Thoracic aorta (tissue), 2 donors: ENCODE data around the gene ASTN2. TPM values are rescaled to one million over a fixed set of nuclear protein-coding genes. Genes with fewer than 3 reads are reported as not detected.

Experiments used
- ATAC-seq: fragments of 150-250 bp; one replicate; pipeline ENCODE4 v1.8.0; 2017; ENCODE audit warnings: low read depth; ENCODE audit not compliant: insufficient number of reproducible peaks, low FRiP score
- DNase-seq: peaks from one replicate; pipeline ENCODE4 v3.0.0-alpha.2; 2020; ENCODE audit warnings: low spot score
- H3K27ac ChIP-seq, 2 donors: fragments of 200-600 bp; sonication (generic); 1 replicate in 1 of 2; 2 replicates in 1 of 2; pipeline ENCODE4 v1.5.1; 2016; ENCODE audit warnings: mild to moderate bottlenecking in 2 of 2, moderate library complexity in 2 of 2
- H3K27me3 ChIP-seq: fragments of 200-600 bp; sonication (generic); replicated peaks from 2 replicates; pipeline ENCODE4 v1.6.0; 2016; ENCODE audit warnings: mild to moderate bottlenecking; ENCODE audit not compliant: insufficient read depth
- H3K36me3 ChIP-seq: fragments of 200-600 bp; sonication (generic); one replicate; pipeline ENCODE4 v1.5.1; 2016
- H3K4me1 ChIP-seq, 2 donors: fragments of 200-600 bp; sonication (generic); 1 replicate in 1 of 2; 2 replicates in 1 of 2; pipeline versions ENCODE4 v1.5.1 to v1.6.0; 2016; ENCODE audit warnings: low read depth in 2 of 2, mild to moderate bottlenecking in 1 of 2; ENCODE audit not compliant: control insufficient read depth in 1 of 2
- H3K4me3 ChIP-seq: fragments of 200-600 bp; sonication (generic); 2 replicates; pipeline ENCODE4 v1.5.1; 2016; ENCODE audit warnings: mild to moderate bottlenecking
- H3K9me3 ChIP-seq: fragments of 200-600 bp; sonication (generic); 2 replicates; pipeline ENCODE4 v1.5.1; 2016
- total RNA-seq, 2 donors: library from RNA; depleted of rRNA; stranded (reverse); fragments of >200 nt; gene quantifications; one replicate each; pipeline versions ENCODE4 v1.1.0 to v1.2.3, GENCODE V29; 2016
- TF ChIP-seq, protein P1 (sequence below): fragments of 200-600 bp; sonication (generic); IDR thresholded peaks from one replicate; pipeline ENCODE4 v1.5.1; 2019; ENCODE audit warnings: antibody characterized with exemption

ASTN2 gene
- total RNA-seq, 2 donors from 2014 or later, result 6.8 to 7.1 TPM

DNA sequence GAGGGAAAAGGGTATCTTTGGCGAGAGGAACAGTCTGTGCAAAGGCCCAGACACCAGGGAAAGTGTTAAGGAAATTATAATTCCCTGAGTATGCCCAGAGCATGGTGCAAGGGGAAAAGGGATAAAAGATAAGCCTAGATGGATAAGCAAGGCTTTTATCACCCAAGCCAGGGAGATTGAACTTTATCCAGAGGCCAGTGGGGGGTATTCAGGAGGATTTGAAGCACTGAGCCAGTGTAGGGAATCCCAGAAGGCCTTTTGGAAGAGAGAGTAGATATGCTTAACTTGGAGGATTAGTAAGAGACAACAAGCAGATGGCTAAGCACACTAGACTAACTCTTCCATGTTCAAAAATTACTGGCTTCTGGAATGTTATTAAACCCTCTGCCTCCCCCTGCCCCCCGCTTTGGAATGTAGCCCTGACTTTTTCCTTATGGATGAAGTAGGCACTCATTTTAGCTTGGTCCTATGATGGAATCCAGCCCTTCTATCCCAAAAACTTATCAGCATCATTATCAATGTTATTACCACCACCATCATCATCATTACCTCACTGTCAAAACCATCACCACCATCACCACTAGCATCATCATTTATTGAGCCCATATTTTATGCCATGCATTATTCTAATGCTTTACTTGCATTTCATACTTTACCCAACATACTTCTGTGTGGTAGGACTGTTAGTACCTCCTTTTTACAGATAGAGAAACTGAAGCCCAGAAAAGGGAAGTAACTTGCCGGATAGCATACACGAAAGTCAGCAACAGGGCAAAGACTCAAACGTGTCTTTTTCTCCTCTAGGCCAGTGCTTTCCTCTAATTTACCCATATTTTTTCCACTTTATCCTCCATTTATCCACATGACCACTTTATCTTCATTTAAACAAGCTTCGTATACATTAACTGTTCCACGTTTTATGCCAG, 1024.3 kb downstream of the ASTN2 start:
- Histone ChIP-seq H3K27ac (no peak overlapping the region), H3K4me3 (no peak overlapping the region), H3K27me3 (no peaks in the 10 kb centered on the region), H3K36me3 (peaks cover 15% of the 10 kb centered on the region), H3K9me3 (no peaks in the 10 kb centered on the region), H3K4me1 (no peaks in the 10 kb centered on the region)
- DNase-seq (no peak), ATAC-seq (no peak)
- TF ChIP-seq, protein P1, sequence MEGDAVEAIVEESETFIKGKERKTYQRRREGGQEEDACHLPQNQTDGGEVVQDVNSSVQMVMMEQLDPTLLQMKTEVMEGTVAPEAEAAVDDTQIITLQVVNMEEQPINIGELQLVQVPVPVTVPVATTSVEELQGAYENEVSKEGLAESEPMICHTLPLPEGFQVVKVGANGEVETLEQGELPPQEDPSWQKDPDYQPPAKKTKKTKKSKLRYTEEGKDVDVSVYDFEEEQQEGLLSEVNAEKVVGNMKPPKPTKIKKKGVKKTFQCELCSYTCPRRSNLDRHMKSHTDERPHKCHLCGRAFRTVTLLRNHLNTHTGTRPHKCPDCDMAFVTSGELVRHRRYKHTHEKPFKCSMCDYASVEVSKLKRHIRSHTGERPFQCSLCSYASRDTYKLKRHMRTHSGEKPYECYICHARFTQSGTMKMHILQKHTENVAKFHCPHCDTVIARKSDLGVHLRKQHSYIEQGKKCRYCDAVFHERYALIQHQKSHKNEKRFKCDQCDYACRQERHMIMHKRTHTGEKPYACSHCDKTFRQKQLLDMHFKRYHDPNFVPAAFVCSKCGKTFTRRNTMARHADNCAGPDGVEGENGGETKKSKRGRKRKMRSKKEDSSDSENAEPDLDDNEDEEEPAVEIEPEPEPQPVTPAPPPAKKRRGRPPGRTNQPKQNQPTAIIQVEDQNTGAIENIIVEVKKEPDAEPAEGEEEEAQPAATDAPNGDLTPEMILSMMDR, result no peak

DNA sequence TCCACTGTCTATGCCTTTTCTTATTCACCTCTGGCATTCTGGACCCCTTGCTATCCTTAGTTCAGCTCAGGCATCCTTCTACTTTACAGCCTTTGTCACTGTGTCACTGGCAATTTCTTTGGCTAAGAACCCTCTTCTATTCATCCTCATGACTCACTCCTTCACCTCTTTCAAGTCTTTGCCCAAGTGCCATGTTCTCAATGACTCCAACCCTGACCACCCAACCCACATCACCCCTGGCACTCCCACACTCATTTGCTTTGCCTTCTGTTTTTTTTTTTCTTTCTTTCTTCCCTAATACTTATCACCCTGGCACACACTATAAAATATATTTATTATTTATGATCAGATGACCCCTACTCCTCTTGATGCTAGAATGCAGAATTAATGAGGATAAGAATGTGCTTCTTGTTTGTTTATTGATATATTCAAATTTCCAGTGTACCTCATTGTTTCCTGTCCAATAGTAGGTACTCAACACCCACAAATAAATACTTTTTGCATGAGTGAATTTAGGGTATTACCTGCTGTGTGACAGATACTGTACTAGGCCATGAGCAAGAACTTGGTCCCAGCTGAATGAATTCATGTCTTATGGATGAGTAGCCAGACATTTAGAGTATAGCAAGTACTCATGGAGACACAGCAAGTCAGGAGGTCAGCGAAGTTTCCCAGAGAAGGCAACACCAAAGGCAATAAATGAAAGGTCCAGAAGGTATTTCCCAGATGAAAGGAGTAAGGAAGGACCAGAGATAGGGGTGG, 1025.1 kb downstream of the ASTN2 start:
- Histone ChIP-seq H3K4me3 (no peak overlapping the region), H3K36me3 (peaks cover 15% of the 10 kb centered on the region), H3K4me1 (no peaks in the 10 kb centered on the region), H3K27ac (no peak overlapping the region), H3K9me3 (no peaks in the 10 kb centered on the region), H3K27me3 (no peaks in the 10 kb centered on the region)
- TF ChIP-seq, protein P1, result no peak
- DNase-seq (no peak), ATAC-seq (no peak)

DNA sequence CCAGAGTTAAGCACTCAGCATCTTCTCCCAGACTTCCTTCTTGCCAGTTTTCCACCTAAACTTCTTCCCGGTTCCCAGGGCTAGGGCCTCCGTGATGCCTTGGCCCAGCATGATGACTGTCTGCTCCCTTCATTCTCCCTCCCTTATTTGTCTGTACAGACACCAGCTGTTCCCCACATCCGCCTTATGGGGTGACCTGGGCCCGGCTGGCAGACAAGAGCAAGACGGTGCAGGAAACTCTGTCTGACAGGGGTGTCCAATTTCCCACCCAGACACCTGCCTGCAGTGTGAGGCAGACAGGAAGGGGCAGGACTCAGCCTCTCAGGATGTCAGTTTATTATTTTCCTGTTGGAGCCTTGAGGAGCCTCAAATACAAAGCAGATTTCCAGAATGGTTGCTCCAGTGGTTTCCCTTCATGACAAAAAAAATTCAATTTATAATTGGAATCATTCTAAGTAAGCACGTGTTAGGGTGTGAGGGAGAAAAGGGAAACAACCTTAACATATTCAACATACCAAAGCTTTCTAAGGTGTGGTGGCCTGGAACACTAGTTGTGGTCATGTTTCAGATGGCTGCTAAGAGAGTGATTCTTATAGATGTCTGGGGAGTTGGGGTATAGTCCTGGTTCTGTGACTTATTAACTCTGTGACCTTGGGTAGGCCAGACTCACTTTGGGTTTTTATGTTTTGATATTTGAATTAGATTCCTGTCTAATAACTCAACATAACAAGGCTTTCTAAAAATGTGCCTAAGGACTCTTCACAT, 1026.7 kb downstream of the ASTN2 start:
- no peak for DNase-seq
- no peak overlapping the region for H3K27ac ChIP-seq
- no peak for ATAC-seq
- H3K4me1 ChIP-seq, result no peaks in the 10 kb centered on the region
- TF ChIP-seq, protein P1, result no peak
- no peaks in the 10 kb centered on the region for H3K27me3 ChIP-seq
- H3K36me3 ChIP-seq, result peaks cover 15% of the 10 kb centered on the region
- H3K9me3 ChIP-seq, result no peaks in the 10 kb centered on the region
- no peak overlapping the region for H3K4me3 ChIP-seq

DNA sequence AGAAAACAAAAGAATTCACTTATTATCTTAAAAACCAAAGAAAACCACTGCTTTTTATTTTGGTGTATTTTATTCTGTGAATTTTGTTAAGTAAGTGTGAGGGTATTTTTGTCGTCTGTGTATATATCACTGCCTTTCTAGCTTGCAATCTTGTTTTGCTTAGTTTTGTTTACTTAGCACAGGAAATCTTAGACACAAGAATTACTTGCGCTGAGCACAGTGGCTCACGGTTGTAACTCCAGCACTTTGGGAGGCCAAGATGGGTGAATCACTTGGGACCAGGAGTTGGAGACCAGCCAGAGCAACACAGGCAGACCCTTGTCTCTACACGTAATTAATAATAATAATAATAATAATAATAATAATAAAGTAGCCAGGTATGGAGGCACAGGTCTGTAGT, 1030.9 kb downstream of the ASTN2 start:
- H3K27me3 ChIP-seq, result no peaks in the 10 kb centered on the region
- ATAC-seq (no peak), DNase-seq (no peak)
- no peaks in the 10 kb centered on the region for H3K9me3 ChIP-seq
- no peaks in the 10 kb centered on the region for H3K4me1 ChIP-seq
- H3K36me3 ChIP-seq, result peaks cover 3% of the 10 kb centered on the region
- no peak overlapping the region for H3K27ac ChIP-seq
- TF ChIP-seq, protein P1, result no peak
- H3K4me3 ChIP-seq, result no peak overlapping the region
